ENCODE data around the gene DHDH.

The DHDH gene

GRCh38 chr19:48947258-48947542 lies 13.7 kb downstream of the DHDH start:
- H3K4me3 ChIP-seq (ENCODE audit: insufficient read depth, low read depth, low read length, poor library complexity, severe bottlenecking), result no peak overlapping the region
- H3K36me3 ChIP-seq (ENCODE audit: control insufficient read depth, insufficient read depth, low read length), result no peaks in the 10 kb centered on the region
- no peak overlapping the region for H3K27ac ChIP-seq (ENCODE audit: insufficient read depth, low read length, poor library complexity, severe bottlenecking)
- DNase-seq, result no peak
- no peaks in the 10 kb centered on the region for H3K9me3 ChIP-seq (ENCODE audit: control insufficient read depth, low read length)
- H3K4me1 ChIP-seq (ENCODE audit: control insufficient read depth, insufficient read depth, low read length, poor library complexity, severe bottlenecking), result no peaks in the 10 kb centered on the region
- no peaks in the 10 kb centered on the region for H3K27me3 ChIP-seq (replicated peaks; ENCODE audit: control insufficient read depth, insufficient read depth, low read length, poor library complexity, severe bottlenecking)

GRCh38 chr19:48950159-48950558 lies 16.7 kb downstream of the DHDH start:
- Histone ChIP-seq H3K9me3 (ENCODE audit: control insufficient read depth, low read length) (no peaks in the 10 kb centered on the region), H3K27ac (ENCODE audit: insufficient read depth, low read length, poor library complexity, severe bottlenecking) (no peak overlapping the region), H3K27me3 (replicated peaks; ENCODE audit: control insufficient read depth, insufficient read depth, low read length, poor library complexity, severe bottlenecking) (no peaks in the 10 kb centered on the region), H3K4me3 (ENCODE audit: insufficient read depth, low read depth, low read length, poor library complexity, severe bottlenecking) (no peak overlapping the region), H3K4me1 (ENCODE audit: control insufficient read depth, insufficient read depth, low read length, poor library complexity, severe bottlenecking) (peaks cover 3% of the 10 kb centered on the region), H3K36me3 (ENCODE audit: control insufficient read depth, insufficient read depth, low read length) (no peaks in the 10 kb centered on the region)
- no peak for DNase-seq

DNA sequence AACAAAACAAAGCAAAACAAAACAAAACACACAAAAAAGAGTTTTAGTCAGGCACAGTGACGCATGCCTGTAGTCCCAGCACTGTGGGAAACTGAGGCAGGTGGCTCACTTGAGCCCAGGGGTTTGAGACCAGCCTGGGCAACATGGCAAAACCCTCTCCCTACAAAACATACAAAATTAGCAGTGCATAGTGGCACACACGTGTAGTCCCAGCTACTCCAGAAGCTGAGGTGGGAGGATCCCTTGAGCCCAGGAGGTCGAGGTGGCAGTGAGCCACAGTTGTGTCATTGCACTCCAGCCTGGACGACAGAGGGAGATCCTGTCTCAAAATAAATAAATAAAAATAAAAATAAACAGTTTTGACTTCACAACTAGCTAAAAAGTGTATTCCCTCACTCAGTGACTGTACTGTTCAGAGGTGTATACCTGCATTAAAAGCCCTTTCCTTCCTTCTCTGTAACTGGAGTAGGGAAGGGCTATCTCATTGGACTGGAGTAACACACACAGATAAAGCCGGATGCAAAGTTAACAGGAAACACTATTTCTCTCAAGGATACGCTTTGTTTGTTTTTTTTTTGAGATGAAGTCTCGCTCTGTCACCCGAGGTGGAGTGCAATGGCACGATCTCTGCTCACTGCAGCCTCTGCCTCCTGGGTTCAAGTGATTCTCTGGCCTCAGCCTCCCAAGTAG lies 17.5 kb downstream of the DHDH start:
- no peak for DNase-seq

DNA sequence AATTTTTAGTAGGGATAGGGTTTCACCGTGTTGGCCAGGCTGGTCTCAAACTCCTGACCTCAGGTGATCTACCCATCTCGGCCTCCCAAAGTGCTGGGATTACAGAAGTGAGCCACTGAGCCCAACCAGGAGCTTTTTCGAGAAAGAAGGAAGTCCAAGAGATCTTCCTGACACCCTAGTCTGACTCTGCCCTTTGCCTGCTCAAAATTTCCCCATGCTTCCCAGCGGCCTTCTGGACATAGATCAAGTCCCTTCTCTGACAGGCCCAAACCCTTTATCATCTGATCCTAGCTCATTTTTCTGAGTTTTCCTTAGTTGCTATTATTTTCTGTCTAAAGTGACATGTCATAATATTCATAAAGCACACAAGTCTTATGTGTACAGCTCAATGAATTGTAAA lies 19.6 kb downstream of the DHDH start:
- no peak overlapping the region for H3K4me3 ChIP-seq (ENCODE audit: insufficient read depth, low read depth, low read length, poor library complexity, severe bottlenecking)
- DNase-seq, result no peak
- H3K4me1 ChIP-seq (ENCODE audit: control insufficient read depth, insufficient read depth, low read length, poor library complexity, severe bottlenecking), result peaks cover 12% of the 10 kb centered on the region
- no peaks in the 10 kb centered on the region for H3K9me3 ChIP-seq (ENCODE audit: control insufficient read depth, low read length)
- no peaks in the 10 kb centered on the region for H3K27me3 ChIP-seq (replicated peaks; ENCODE audit: control insufficient read depth, insufficient read depth, low read length, poor library complexity, severe bottlenecking)
- no peaks in the 10 kb centered on the region for H3K36me3 ChIP-seq (ENCODE audit: control insufficient read depth, insufficient read depth, low read length)
- no peak overlapping the region for H3K27ac ChIP-seq (ENCODE audit: insufficient read depth, low read length, poor library complexity, severe bottlenecking)

More for the DNA sequence above, 17.5 kb downstream of the DHDH start:
- H3K27me3 ChIP-seq (replicated peaks; ENCODE audit: control insufficient read depth, insufficient read depth, low read length, poor library complexity, severe bottlenecking), result no peaks in the 10 kb centered on the region
- no peak overlapping the region for H3K27ac ChIP-seq (ENCODE audit: insufficient read depth, low read length, poor library complexity, severe bottlenecking)
- H3K4me1 ChIP-seq (ENCODE audit: control insufficient read depth, insufficient read depth, low read length, poor library complexity, severe bottlenecking), result peaks cover 11% of the 10 kb centered on the region
- no peaks in the 10 kb centered on the region for H3K36me3 ChIP-seq (ENCODE audit: control insufficient read depth, insufficient read depth, low read length)
- no peak overlapping the region for H3K4me3 ChIP-seq (ENCODE audit: insufficient read depth, low read depth, low read length, poor library complexity, severe bottlenecking)
- no peaks in the 10 kb centered on the region for H3K9me3 ChIP-seq (ENCODE audit: control insufficient read depth, low read length)

GRCh38 chr19:48953990-48954594 lies 20.6 kb downstream of the DHDH start:
- Histone ChIP-seq H3K9me3 (ENCODE audit: control insufficient read depth, low read length) (no peaks in the 10 kb centered on the region), H3K27me3 (replicated peaks; ENCODE audit: control insufficient read depth, insufficient read depth, low read length, poor library complexity, severe bottlenecking) (no peaks in the 10 kb centered on the region), H3K4me1 (ENCODE audit: control insufficient read depth, insufficient read depth, low read length, poor library complexity, severe bottlenecking) (peaks cover 12% of the 10 kb centered on the region), H3K4me3 (ENCODE audit: insufficient read depth, low read depth, low read length, poor library complexity, severe bottlenecking) (peak overlapping the region; percentile 88), H3K27ac (ENCODE audit: insufficient read depth, low read length, poor library complexity, severe bottlenecking) (peak overlapping the region; percentile 85), H3K36me3 (ENCODE audit: control insufficient read depth, insufficient read depth, low read length) (no peaks in the 10 kb centered on the region)
- DNase-seq, result no peak

DNA sequence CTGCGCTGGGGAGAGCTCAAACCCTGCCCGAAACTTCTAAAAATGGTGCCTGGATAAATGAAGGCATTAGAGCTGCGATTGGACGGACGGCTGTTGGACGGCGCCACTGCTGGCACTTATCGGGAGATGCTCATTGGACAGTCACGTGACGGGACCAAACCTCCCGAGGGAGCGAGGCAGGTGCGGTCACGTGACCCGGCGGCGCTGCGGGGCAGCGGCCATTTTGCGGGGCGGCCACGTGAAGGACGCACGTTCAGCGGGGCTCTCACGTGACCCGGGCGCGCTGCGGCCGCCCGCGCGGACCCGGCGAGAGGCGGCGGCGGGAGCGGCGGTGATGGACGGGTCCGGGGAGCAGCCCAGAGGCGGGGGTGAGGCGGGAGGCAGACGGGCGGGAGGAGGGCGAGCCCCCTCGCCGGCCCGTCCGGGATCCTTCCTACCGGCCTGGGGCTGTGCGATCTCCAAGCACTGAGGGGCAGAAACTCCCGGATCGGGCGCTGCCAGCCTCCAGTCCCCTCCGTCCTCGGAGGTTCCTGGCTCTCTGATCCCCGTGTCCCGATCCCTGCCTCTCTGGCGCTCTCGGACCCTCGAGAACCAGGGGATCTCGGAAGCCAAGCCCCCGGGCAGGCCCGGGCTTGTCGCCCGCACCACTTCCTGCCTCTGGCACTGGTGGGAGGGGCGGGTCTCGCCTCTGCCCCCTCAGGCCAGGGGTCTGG lies 21.3 kb downstream of the DHDH start, which contains the start of gene BAX:
BAX (plus strand) TSS at position 281 of the 713 bp plus-strand sequence; CDS start at position 335, 54 bp downstream.
- peak; percentile 67 to 87 (median 76) for DNase-seq
- H3K36me3 ChIP-seq (ENCODE audit: control insufficient read depth, insufficient read depth, low read length), result no peaks in the 10 kb centered on the region
- H3K9me3 ChIP-seq (ENCODE audit: control insufficient read depth, low read length), result no peaks in the 10 kb centered on the region
- peak within 1 kb of the TSS; percentile 85 for H3K27ac ChIP-seq (ENCODE audit: insufficient read depth, low read length, poor library complexity, severe bottlenecking)
- peaks cover 12% of the 10 kb centered on the region for H3K4me1 ChIP-seq (ENCODE audit: control insufficient read depth, insufficient read depth, low read length, poor library complexity, severe bottlenecking)
- peak within 1 kb of the TSS; percentile 88 for H3K4me3 ChIP-seq (ENCODE audit: insufficient read depth, low read depth, low read length, poor library complexity, severe bottlenecking)
- no peaks in the 10 kb centered on the region for H3K27me3 ChIP-seq (replicated peaks; ENCODE audit: control insufficient read depth, insufficient read depth, low read length, poor library complexity, severe bottlenecking)

GRCh38 chr19:48955308-48955958 lies 21.9 kb downstream of the DHDH start:
- Histone ChIP-seq H3K36me3 (ENCODE audit: control insufficient read depth, insufficient read depth, low read length) (no peaks in the 10 kb centered on the region), H3K27ac (ENCODE audit: insufficient read depth, low read length, poor library complexity, severe bottlenecking) (peak overlapping the region; percentile 85), H3K4me3 (ENCODE audit: insufficient read depth, low read depth, low read length, poor library complexity, severe bottlenecking) (peak overlapping the region; percentile 88), H3K9me3 (ENCODE audit: control insufficient read depth, low read length) (no peaks in the 10 kb centered on the region), H3K27me3 (replicated peaks; ENCODE audit: control insufficient read depth, insufficient read depth, low read length, poor library complexity, severe bottlenecking) (no peaks in the 10 kb centered on the region), H3K4me1 (ENCODE audit: control insufficient read depth, insufficient read depth, low read length, poor library complexity, severe bottlenecking) (peaks cover 12% of the 10 kb centered on the region)
- DNase-seq, result no peak

- peaks cover 26% of the 10 kb centered on the region for H3K4me1 ChIP-seq (ENCODE audit: control insufficient read depth, insufficient read depth, low read length, poor library complexity, severe bottlenecking)
- no peak overlapping the region for H3K4me3 ChIP-seq (ENCODE audit: insufficient read depth, low read depth, low read length, poor library complexity, severe bottlenecking)
- no peak for DNase-seq
- H3K27me3 ChIP-seq (replicated peaks; ENCODE audit: control insufficient read depth, insufficient read depth, low read length, poor library complexity, severe bottlenecking), result no peaks in the 10 kb centered on the region
- H3K36me3 ChIP-seq (ENCODE audit: control insufficient read depth, insufficient read depth, low read length), result no peaks in the 10 kb centered on the region
- no peaks in the 10 kb centered on the region for H3K9me3 ChIP-seq (ENCODE audit: control insufficient read depth, low read length)
- no peak overlapping the region for H3K27ac ChIP-seq (ENCODE audit: insufficient read depth, low read length, poor library complexity, severe bottlenecking)
Measured at GRCh38 chr19:48958006-48958405, 24.5 kb downstream of the DHDH start.

GRCh38 chr19:48959341-48960239 lies 26.1 kb downstream of the DHDH start:
- no peak for DNase-seq
- H3K4me3 ChIP-seq (ENCODE audit: insufficient read depth, low read depth, low read length, poor library complexity, severe bottlenecking), result no peak overlapping the region
- no peaks in the 10 kb centered on the region for H3K36me3 ChIP-seq (ENCODE audit: control insufficient read depth, insufficient read depth, low read length)
- H3K4me1 ChIP-seq (ENCODE audit: control insufficient read depth, insufficient read depth, low read length, poor library complexity, severe bottlenecking), result peaks cover 42% of the 10 kb centered on the region
- no peaks in the 10 kb centered on the region for H3K27me3 ChIP-seq (replicated peaks; ENCODE audit: control insufficient read depth, insufficient read depth, low read length, poor library complexity, severe bottlenecking)
- H3K27ac ChIP-seq (ENCODE audit: insufficient read depth, low read length, poor library complexity, severe bottlenecking), result no peak overlapping the region
- no peaks in the 10 kb centered on the region for H3K9me3 ChIP-seq (ENCODE audit: control insufficient read depth, low read length)
